ENCODE measurements around the gene ERO1A.

Gene ERO1A

DNA sequence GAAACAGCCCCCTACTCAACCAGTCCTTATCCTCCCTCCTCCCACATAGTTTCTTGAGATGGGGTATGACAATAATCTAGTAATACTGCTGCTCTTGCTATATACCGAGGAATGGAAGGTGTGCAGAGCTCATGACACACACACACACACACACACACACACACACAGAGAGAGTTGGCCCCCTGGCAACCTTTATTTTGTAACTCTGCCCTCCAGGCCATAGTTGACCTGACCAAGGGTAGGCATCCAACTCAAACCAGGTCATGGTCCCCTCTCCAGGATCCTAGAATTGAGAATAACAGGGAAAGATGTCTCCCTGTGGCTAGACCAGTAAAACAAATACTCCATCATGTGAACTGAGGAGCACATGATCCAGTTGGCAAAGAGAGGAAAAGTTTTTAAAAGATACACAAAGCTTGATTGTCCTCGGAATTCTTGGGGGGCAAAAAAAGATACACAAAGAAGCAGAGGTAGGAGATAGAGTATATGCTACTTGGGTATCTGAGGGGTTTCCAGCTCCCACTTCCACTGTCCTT, 11.3 kb downstream of the ERO1A start:
- no peak for FAIRE-seq
- DNase-seq (ENCODE audit: insufficient read length, low spot score) = no peak
- TF ChIP-seq, protein P1, sequence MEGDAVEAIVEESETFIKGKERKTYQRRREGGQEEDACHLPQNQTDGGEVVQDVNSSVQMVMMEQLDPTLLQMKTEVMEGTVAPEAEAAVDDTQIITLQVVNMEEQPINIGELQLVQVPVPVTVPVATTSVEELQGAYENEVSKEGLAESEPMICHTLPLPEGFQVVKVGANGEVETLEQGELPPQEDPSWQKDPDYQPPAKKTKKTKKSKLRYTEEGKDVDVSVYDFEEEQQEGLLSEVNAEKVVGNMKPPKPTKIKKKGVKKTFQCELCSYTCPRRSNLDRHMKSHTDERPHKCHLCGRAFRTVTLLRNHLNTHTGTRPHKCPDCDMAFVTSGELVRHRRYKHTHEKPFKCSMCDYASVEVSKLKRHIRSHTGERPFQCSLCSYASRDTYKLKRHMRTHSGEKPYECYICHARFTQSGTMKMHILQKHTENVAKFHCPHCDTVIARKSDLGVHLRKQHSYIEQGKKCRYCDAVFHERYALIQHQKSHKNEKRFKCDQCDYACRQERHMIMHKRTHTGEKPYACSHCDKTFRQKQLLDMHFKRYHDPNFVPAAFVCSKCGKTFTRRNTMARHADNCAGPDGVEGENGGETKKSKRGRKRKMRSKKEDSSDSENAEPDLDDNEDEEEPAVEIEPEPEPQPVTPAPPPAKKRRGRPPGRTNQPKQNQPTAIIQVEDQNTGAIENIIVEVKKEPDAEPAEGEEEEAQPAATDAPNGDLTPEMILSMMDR (IDR thresholded peaks at IDR 0.05; ENCODE audit: insufficient read depth, missing control alignments) = no peak

DNA sequence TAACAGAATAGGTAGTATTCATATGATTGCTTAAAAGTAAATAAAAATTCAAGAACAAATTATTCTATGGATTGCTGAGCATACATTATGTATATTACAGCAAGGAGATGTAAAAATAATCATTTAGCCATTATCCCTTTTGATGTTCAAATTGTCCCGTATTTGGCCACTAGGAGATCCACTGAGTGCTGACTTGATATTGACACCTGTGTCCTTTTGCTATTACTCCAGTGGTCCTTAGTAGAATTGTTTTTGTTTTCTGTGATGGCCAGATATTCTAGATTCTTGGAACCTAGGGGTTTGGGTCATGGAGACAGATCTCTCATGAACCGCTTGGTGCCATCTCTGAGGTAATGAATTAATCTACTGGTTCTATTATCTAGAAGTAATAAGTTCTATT, 16.8 kb downstream of the ERO1A start:
- TF ChIP-seq, protein P1 (IDR thresholded peaks at IDR 0.05; ENCODE audit: insufficient read depth, missing control alignments) = no peak
- DNase-seq (ENCODE audit: insufficient read length, low spot score) (no peak), FAIRE-seq (no peak)

DNA sequence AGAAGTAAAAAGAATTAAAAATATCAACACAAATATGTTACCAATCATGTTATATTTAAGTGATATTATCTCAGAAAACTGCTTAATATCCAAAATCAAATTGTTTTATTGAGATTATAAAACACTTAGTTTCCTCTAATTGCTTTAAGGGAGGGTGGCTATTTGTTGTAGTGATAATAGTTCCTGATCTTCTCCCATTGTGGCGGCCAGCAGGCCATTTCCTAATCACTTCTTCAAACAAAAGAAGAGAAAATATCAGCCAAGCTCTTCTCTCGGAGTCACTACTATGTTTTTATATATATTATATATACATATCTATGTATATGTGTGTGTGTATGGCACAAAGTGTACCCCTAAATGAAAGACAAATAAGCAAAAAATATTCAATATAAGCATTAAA, 31.5 kb downstream of the ERO1A start:
- FAIRE-seq (no peak), DNase-seq (ENCODE audit: insufficient read length, low spot score) (no peak)
- TF ChIP-seq, protein P1 (IDR thresholded peaks at IDR 0.05; ENCODE audit: insufficient read depth, missing control alignments) = no peak

DNA sequence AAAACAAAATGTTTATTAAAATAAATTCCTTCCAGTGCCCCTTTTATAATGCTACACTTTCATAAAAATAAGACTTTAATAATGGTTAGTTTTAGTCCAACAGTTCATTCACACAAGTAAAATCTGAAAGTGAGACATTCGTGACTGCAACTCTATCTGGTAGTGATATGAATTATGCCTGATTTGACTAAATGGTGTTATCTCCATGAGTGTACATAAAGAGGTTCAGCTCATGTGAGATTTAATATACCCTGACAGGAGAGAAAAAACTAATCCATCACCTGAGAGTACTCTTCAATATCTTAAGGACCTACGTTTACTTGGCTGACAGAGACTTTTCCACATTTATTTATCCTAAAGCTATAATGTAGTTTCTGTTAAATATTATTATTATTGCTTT, 34.0 kb downstream of the ERO1A start:
- TF ChIP-seq, protein P1 (IDR thresholded peaks at IDR 0.05; ENCODE audit: insufficient read depth, missing control alignments) = no peak
- FAIRE-seq = no peak

DNA sequence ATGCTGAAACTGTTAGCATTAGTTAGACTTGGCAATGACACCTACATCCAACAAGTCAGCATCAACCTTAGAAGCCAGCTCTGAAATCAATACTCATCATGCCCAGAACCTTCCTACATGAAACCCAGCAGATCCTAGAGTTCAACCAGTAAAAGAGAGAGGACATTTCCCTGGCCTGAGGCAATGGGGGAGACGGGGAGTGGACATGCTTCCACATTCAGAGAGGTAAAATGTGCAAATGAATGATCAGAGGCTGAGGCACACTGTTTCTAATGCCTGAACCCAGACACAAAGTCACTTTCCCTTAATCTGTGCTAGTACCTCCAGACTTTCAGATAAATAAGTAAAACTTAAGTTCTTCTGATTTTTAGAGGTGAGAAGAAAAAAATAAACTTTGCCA, 34.5 kb downstream of the ERO1A start:
- FAIRE-seq = no peak
- TF ChIP-seq, protein P1 (IDR thresholded peaks at IDR 0.05; ENCODE audit: insufficient read depth, missing control alignments) = no peak
- DNase-seq (ENCODE audit: insufficient read length, low spot score) = no peak

More for the DNA sequence above, 34.0 kb downstream of the ERO1A start:
- DNase-seq (ENCODE audit: insufficient read length, low spot score) = no peak

DNA sequence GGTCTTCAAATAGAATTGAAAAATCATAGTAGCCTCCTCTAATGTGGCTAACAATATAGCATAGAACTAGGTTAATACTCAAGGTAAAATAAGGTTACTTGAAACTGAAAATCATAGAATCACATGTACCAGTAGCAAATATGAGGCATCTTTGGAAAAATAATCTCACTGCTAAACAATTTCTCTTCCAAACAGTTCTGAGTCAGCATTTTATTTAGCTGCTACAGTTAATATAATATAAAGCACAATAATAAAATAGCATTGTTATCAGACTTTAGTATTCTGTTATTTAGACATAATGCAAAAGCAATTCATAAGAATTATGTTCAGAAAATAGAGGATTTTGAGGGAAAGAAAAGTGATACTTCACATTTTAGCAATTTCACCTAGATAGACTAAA, 35.0 kb downstream of the ERO1A start:
- no peak for FAIRE-seq
- DNase-seq (ENCODE audit: insufficient read length, low spot score) = no peak
- TF ChIP-seq, protein P1 (IDR thresholded peaks at IDR 0.05; ENCODE audit: insufficient read depth, missing control alignments) = no peak

DNA sequence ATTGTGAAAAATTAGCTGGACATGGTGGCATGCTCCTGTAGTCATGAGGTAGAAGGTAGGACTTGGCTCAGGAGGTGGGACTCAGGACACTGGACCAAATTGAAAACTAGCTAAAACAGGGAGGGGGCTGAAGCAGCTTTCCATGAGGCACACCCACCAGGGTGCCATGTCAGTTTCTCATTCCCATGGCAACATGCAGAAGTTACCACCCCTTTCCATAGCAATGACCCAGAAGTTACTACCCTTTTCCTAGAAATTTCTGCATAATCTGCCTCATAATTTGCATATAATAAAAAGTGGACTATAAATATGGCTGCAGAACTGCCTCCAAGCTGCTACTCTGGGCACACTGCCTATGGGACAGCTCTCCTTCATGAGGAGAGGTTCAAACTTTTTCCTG, 38.5 kb downstream of the ERO1A start:
- FAIRE-seq = no peak
- DNase-seq (ENCODE audit: insufficient read length, low spot score) = no peak

More for the DNA sequence above, 38.5 kb downstream of the ERO1A start:
- TF ChIP-seq, protein P1 (IDR thresholded peaks at IDR 0.05; ENCODE audit: insufficient read depth, missing control alignments) = no peak
